HG03280 (cell line): Measurements from ENCODE around the gene ERMP1.
"Not testable (repeated sequence)": the region's sequence is repeated elsewhere in the genome, so short reads cannot be mapped to it uniquely, and the experiment has no call there.

Experiments used
- ATAC-seq: cut with Tn5 transposase; IDR thresholded peaks from one replicate; pipeline ENCODE4 v1.9.1; 2021; ENCODE audit warnings: mild to moderate bottlenecking, moderate library complexity; ENCODE audit not compliant: unreplicated experiment

ERMP1 gene

DNA sequence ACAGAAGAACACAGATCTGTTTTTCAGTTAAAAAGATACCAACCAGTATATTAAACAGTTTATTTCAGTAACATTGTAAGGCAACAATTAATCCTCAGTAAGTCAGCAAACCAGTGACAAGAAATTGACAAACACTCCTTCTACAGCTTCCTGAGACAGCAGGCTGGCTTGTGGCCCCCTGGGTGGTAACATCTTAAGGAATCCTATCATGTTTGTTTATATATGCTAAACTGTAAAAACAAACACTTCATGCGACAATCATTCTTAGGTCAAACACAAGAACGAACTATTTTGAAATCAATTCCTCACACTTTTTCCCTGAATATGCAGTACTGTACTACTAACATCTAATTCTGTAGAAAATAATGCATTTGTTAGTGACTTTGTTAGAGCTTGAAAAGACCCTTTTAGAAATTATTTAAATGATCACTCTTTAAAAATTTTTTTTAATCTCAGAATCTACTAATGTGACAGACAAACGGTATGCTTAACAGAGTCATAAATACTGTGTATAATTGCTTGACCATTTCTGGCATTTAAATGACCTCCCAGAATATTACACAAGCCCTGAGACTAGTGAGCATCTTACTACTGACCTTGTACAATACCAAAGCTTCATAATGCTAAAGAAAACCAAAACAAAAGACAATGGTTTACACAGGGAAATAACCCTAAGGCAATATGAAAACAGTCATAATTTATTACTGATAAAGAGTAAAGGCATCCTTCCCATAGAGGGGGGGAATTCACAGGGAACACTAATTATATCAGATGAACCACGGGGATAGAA lies 48.2 kb downstream of the ERMP1 start:
- ATAC-seq, result no peak

DNA sequence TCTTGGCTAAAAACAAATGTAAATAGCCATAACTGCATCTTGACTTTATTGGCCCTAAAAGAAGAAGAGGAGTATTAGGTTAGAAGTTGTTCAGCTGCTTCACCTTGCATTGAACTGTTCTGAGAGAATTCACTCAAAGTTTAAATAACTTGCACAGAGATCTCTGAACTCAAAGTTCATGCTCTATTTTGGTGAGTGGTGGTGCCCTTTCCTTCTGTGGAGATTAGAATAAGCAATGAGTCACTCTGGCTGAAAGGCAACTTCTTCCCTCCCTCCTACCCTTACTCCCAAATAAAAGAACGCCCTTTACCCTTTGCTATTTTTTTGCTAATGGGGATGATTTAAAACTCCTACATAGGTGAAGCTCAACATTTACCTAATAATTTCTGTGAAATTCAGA lies 48.9 kb downstream of the ERMP1 start:
- no peak for ATAC-seq

DNA sequence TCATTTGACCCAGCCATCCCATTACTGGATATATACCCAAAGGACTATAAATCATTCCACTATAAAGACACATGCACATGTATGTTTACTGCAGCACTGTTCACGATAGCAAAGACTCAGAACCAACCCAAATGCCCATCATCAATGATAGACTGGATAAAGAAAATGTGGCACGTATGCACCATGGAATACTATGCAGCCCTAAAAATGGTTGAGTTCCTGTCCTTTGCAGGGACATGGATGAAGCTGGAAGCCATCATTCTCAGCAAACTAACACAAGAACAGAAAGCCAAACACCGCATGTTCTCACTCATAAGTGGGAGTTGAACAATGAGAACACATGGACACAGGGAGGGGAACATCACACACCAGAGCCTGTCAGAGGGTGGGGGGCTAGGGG lies 49.5 kb downstream of the ERMP1 start:
- not testable (repeated sequence) for ATAC-seq

DNA sequence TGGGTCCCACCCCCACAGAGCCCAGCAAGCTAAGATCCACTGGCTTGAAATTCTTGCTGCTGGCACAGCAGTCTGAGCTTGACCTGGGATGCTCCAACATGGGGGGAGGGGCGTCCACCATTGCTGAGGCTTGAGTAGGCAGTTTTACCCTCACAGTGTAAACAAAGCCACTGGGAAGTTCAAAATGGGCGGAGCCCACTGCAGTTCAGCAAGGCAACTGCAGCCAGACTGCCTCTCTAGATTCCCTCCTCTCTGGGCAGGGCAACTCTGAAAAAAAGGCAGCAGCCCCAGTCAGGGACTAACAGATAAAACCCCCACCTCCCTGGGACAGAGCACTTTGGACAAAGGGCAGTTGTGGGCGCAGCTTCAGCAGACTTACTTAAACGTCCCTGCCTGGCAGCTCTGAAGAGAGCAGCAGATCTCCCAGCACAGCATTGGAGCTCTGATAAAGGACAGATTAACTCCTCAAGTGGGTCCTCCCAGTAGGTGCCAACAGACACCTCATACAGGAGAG lies 53.2 kb downstream of the ERMP1 start:
- not testable (repeated sequence) for ATAC-seq

DNA sequence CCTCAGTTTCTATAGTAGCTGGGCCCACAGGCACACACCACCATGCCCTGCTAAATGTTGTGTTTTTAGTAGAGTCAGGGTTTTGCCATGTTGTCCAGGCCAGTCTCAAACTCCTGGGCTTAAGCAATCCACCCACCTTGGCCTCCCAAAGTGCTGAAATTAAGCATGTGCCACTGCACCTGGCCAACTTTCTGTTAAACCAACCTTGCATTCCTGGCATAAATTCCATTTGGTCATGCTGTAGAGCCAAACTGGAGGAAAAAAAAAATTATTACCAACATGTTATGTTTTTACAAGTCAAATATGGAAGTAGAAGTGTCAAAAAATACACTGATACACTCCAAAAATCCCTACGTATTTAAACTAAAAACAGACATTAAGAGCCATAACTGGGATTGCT lies 54.1 kb downstream of the ERMP1 start:
- ATAC-seq, result no peak

DNA sequence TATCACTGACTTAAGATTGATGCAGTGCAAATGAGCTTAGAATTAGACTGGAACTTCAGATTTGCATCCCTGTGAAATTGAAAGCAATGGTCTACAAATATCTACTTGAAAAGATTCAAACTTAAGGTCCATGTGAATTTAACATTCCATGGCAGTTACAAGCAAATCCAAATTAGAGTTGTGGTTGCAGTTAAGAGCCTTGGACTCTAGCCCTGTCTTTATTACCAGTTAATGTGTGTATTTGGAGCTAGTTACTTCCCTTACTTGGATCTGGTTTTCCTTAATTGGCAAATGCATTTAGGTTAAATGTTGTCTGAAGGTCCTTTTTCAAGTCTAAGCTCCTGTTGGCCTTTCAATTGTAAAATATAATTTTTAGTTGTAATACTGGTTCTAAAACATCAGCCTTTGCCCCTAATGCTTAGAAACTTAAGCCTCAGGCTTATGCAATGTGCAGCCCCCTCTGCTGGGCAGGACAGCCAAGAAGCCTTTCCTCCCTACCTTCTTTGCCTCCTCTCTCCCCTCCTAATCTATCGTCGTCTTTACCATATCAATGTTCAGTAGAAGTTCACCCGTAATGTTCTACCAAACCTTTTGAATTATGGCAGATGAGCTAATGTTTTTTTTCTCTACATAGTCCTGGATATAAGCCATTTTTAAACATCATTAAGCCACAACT lies 59.5 kb downstream of the ERMP1 start:
- no peak for ATAC-seq

DNA sequence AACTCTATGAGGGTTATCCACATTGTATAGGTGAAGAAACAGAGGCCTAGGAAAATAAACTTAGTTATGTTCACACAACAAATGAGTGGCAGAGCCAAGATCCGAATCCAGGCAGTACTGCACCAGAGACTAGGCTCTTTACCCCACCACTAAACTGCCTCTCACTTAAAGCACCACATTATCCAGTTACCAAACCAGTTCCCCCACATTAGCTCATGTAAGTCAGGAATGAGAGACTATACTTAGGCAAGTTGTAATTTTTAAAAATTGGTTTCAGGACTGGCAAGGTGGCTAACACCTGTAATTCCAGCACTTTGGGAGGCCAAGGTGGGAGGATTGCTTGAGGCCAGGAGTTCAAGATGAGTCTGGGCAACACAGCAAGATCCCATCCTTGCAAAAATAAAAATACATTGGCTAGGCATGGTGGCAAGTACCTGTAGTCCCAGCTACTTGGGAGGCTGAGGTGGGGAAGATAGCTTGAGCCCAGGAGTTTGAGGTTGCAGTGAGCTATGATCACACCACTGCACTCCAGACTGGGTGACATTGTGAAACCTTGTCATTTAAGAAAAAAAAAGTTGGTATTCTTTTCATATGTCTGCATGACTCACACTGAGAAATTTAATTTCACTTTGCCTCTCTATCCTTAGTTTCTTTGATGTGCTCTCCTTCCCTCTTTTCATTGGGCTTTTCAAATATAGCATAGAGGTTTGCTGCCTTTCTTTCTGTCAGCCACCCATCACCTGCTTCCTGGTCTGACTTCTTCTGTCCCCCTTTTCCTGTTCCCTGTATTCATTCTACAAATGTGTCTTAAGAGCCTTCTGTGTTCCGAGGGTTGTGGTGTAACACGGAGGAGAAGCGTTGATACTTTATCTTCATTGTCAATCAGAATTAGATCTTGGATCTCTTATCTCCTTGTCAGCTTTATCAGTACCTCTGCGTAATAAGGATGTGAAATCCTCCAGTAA lies 64.7 kb downstream of the ERMP1 start:
- no peak for ATAC-seq

DNA sequence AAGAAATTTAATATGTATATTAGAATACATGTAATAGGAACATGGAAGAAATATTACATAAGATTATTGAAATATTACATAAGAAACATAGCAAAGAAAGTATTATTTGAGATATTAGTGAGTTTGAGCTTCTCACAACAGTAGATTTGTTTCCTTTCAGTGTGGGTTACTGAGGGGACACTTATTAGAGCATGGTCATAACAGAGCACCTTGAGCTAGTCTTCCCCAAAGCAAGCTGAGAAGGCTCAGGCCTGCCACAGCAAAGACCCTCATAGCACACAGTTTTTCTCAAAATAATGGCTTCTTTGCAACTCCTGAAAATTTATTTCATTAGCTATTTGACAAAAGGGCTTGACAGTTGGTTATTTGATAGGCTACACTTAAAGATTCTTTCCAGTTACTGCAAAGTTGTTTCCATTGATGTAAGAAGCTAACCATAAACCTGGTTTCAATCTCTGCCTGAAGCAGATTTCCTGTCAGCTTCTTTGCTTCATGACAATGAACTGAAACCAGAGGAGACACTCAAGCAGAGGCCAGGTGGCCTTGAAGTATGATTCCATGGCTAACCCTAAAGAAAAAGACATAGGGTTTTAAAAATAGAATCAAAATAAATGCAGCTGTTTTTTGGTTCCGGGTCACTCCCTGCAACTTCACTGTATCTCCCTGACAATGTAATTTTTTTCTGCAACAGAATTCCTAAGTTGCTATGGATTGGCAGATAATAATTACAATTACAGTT lies 68.6 kb downstream of the ERMP1 start:
- peak; percentile 92 for ATAC-seq

DNA sequence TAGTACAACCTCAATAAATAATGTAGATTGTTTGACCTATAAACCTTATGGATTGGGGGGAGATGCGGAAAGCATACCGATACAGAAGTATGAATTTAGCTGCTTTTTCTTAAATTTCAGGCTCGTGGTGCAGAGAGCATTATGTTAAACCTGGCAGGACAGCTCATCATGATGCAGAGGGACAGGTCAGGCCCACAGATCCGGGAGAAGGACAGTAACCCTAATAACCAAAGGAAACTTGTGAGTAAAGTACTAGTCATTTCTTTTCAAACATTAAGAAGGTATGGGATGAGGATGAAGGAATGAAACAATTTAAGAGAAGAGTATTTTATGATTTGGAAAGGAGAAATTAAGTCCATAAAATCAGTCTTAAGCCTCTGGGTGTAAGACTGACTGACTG lies 70.5 kb downstream of the ERMP1 start:
- no peak for ATAC-seq

DNA sequence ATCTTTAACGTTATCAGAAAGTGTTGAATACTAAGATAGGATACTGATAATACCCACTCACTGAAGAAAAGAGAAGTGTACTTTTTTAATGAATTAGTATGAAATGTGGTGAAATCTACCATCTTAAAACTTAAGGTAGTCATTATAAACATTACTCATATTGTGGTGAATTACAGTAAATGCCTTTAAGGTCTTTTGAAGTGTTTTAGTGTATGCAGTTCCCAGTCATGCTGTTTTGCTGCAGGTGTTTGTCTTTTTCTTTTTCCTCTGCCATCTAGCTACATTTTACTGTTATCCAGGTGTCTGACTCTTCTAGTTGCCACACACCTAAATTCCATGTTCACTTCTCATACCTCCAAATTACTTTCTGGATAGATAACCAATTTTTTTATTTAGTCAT lies 72.6 kb downstream of the ERMP1 start:
- ATAC-seq, result no peak

DNA sequence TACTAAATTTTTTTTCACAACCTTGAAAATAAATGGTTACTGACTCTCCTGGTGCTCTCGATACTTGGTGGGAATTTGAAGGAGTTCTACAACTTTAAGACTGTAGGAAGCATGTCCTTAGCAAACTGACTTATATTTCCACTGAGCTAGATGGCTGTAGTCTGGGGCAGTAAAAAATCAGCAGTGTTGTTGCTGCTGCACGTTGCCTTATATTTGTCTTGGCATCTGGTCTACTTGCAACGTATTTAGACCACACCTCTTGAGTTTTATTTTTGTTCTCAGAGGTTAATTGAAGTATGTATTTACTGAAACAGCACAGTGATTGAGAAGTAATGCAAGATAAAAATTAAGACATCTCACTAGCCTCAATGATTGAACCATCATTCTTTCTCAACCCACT lies 76.3 kb downstream of the ERMP1 start:
- ATAC-seq, result no peak

DNA sequence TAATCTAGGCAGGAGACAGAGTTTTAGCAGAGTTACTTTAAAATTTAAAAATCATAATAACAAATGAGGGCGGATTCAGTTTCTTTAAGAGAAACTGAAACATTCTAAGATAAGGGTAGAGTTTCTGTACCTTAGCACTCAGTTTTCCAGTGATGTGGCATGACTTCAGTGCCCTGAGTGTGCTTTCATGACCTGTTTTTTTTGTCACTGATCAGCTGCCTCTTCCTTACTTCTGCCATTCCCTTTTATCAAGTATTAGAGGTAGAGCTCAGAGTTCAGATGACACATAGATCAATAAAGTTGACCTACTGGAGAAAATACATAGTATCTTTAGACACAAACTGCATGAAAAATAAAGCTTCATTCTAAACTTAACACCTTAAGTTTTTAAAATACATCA lies 82.3 kb downstream of the ERMP1 start:
- ATAC-seq, result no peak

DNA sequence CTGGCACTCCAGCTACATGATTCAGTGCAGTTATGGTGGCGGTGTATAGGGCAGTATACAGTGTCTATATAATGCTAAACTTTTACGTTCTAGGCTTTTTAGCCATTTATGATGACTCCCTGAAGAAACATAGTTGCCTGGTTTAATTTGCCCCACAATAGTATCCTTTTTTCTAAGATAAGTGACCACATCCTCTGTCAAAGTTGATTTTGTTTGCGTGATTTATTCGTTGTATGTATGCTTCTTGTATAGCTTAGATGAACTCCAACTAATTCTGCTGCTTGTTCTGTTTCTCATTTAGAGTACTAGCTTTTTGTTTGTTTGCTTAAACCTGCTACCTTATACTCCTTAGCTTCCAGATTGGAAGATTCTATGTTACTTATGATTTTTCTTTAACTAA lies 83.6 kb downstream of the ERMP1 start:
- no peak for ATAC-seq

DNA sequence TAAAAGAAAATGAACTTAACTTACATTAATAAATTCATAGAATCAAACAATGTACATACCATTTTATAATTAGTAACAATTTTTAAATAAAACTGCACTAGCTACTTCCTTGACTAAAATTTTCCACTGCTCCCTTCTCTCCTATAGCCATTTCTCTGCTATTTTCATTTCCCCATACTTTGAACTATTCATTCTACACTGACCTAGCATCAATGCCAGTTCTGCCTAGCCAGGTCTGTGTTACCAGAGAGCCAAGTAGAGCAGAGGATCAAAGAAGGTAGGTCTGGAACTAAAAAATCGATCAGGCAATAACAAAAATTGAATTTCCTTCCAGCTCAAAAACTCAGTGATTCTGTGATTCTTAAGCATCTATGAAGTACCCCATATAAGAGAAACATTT lies 84.5 kb downstream of the ERMP1 start:
- no peak for ATAC-seq

DNA sequence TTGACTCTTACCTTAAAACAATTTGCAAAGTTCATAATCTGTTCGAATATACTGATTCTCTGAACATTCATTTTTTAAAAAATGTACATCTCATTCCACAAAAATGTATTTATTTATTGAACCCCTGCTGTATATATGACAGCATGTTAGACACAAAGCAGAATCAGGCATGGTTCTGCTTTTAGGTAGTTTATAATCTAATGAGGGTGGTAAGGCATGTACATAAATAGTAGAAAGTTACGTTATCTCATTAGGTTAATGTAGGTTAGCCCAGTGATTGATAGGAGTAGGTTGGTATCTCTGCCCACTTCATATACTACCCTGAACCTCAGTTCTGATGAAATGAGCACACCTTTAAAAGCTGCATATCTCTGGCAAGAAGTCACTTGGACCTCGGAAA lies 89.8 kb downstream of the ERMP1 start:
- ATAC-seq, result no peak

DNA sequence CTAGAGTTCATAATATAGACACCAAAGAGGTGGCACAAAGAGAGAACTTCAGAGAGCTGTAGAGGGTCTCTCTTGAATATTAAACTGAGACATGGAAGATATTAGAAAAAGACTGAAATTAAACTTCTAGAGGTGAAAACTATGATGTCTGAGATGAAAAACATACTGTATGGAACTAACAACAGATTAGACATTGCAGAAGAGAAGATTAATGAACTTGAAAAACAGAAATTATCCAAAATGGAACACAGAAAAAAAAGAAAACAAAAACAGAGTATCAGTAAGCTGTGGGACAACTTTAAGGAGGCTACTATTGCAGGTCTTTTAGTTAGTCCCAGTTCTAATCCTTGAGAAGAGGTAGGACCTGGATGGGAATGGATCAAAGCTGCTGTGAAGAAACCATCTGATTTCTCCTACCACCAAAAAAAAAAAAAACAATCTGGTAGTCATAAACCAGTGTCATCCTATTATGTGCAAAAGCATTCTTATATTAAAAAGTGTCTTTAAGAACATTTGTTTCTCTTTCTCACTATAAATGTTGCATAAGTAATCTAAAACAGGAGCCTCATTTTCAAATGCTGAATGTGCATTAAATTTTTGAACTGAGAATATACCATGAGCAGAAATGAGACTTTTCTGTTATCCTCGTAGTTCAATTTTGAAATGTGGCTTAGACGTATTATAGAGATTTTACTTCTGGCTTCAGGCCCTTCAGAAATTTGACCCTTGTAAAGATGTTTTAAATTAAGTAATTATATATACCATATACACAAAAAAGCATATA lies 96.2 kb downstream of the ERMP1 start:
- no peak for ATAC-seq

DNA sequence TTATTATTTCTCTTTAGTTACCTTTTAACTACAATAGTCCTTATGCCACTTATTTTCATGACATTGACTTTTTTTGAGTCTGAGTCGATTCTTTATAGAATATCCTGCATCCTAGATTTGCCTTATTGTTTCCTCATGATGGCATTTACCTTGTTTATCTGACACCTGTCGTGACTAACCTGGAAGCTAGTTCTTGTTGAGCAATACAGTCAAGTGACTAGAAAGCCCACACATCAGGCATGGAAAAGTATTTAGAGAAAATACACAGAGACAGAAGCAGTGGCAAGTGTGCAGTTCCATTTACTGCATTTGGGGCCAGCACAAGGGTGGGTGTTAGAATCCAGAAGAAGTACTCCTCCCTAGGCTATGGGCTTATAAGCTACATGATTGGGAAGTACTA lies 97.8 kb downstream of the ERMP1 start:
- ATAC-seq, result no peak
